SK-N-SH treated with all-trans-retinoic acid at 6 μM for 48 hours (cell line): Measurements from ENCODE around the gene ZNF783.

Experiments
- ATAC-seq: fragments of 200-7000 bp; cut with Tn5 transposase; 3 replicates; pipeline ENCODE4 v1.9.1; 2020; ENCODE audit warnings: mild to moderate bottlenecking, moderate library complexity
- ARNTL ChIP-seq: fragments of 450-650 bp; formaldehyde crosslinking; IDR thresholded peaks from 2 replicates; pipeline ENCODE4 v1.5.0; 2020; ENCODE audit warnings: low read depth, mild to moderate bottlenecking, moderate library complexity, borderline replicate concordance
- BACH2 ChIP-seq: fragments of 250-450 bp; sonication (Bioruptor Pico); IDR thresholded peaks from 2 replicates; pipeline ENCODE4 v1.9.0; 2021; ENCODE audit warnings: mild to moderate bottlenecking, borderline replicate concordance
- CSDC2 ChIP-seq: fragments of 250-450 bp; sonication (Bioruptor Pico); IDR thresholded peaks from 2 replicates; pipeline ENCODE4 v1.5.0; 2020; ENCODE audit warnings: mild to moderate bottlenecking, moderate library complexity
- ESRRG ChIP-seq: fragments of 250-450 bp; sonication (Bioruptor Pico); IDR thresholded peaks from 2 replicates; pipeline ENCODE4 v1.6.1; 2021; ENCODE audit warnings: mild to moderate bottlenecking
- GLIS3 ChIP-seq: fragments of 250-450 bp; sonication (Bioruptor Pico); IDR thresholded peaks from 2 replicates; pipeline ENCODE4 v1.5.0; 2020; ENCODE audit warnings: mild to moderate bottlenecking, moderate library complexity
- ISL1 ChIP-seq: fragments of 250-450 bp; sonication (Bioruptor Pico); IDR thresholded peaks from 2 replicates; pipeline ENCODE4 v2.1.2; 2022; ENCODE audit warnings: mild to moderate bottlenecking, moderate library complexity
- OSR1 ChIP-seq: fragments of 250-450 bp; sonication (Bioruptor Pico); IDR thresholded peaks from 2 replicates; pipeline ENCODE4 v1.8.0; 2022; ENCODE audit warnings: moderate library complexity, mild to moderate bottlenecking, inconsistent platforms
- PPARA ChIP-seq: fragments of 250-450 bp; sonication (Bioruptor Pico); IDR thresholded peaks from 2 replicates; pipeline ENCODE4 v1.5.0; 2020; ENCODE audit warnings: mild to moderate bottlenecking, borderline replicate concordance
- RARB ChIP-seq: fragments of 250-450 bp; sonication (Bioruptor Pico); IDR thresholded peaks from 2 replicates; pipeline ENCODE4 v1.8.0; 2021; ENCODE audit warnings: mild to moderate bottlenecking, moderate library complexity
- SNAI2 ChIP-seq: fragments of 250-450 bp; sonication (Bioruptor Pico); IDR thresholded peaks from 2 replicates; pipeline ENCODE4 v1.5.0; 2020; ENCODE audit warnings: mild to moderate bottlenecking, moderate library complexity
- TCF4 ChIP-seq: fragments of 250-450 bp; sonication (Bioruptor Pico); IDR thresholded peaks from 2 replicates; pipeline ENCODE4 v1.8.0; 2021; ENCODE audit warnings: mild to moderate bottlenecking, moderate library complexity, borderline replicate concordance
- TOX ChIP-seq: fragments of 250-450 bp; sonication (Bioruptor Pico); IDR thresholded peaks from 2 replicates; pipeline ENCODE4 v1.8.0; 2021; ENCODE audit warnings: mild to moderate bottlenecking, moderate library complexity, borderline replicate concordance
- ZC3H10 ChIP-seq: fragments of 250-450 bp; sonication (Bioruptor Pico); IDR thresholded peaks from 2 replicates; pipeline ENCODE4 v1.5.1; 2021; ENCODE audit warnings: mild to moderate bottlenecking, moderate library complexity
- ZFP3 ChIP-seq: fragments of 250-450 bp; sonication (Bioruptor Pico); IDR thresholded peaks from 2 replicates; pipeline ENCODE4 v1.5.0; 2020; ENCODE audit warnings: mild to moderate bottlenecking, moderate library complexity
- ZFP30 ChIP-seq: fragments of 450-650 bp; formaldehyde crosslinking; IDR thresholded peaks from 2 replicates; pipeline ENCODE4 v1.5.0; 2022; ENCODE audit warnings: mild to moderate bottlenecking, moderate library complexity
- ZNF565 ChIP-seq: fragments of 450-650 bp; formaldehyde crosslinking; conservative IDR thresholded peaks from 2 replicates; pipeline ENCODE4 v1.5.0; 2020; ENCODE audit warnings: low read depth, mild to moderate bottlenecking, moderate library complexity
- ZNF70 ChIP-seq: fragments of 450-650 bp; formaldehyde crosslinking; IDR thresholded peaks from 2 replicates; pipeline ENCODE4 v1.5.0; 2020; ENCODE audit warnings: mild to moderate bottlenecking, moderate library complexity
- TF ChIP-seq, protein P1 (sequence below): fragments of 250-450 bp; sonication (Bioruptor Pico); IDR thresholded peaks from 2 replicates; pipeline ENCODE4 v1.5.0; 2020; ENCODE audit warnings: mild to moderate bottlenecking, moderate library complexity
- TF ChIP-seq, protein P2 (sequence below): fragments of 250-450 bp; sonication (Bioruptor Pico); IDR thresholded peaks from 2 replicates; pipeline ENCODE4 v1.8.0; 2021; ENCODE audit warnings: low read depth, mild to moderate bottlenecking, moderate library complexity, borderline replicate concordance
- TF ChIP-seq, protein P3 (sequence below): fragments of 250-450 bp; sonication (Bioruptor Pico); IDR thresholded peaks from 2 replicates; pipeline ENCODE4 v1.5.1; 2021; ENCODE audit warnings: mild to moderate bottlenecking, moderate library complexity
- TF ChIP-seq, protein P4 (sequence below): fragments of 250-450 bp; sonication (Bioruptor Pico); IDR thresholded peaks from 2 replicates; pipeline ENCODE4 v1.8.0; 2020; ENCODE audit warnings: mild to moderate bottlenecking, moderate library complexity, borderline replicate concordance

Gene ZNF783

DNA sequence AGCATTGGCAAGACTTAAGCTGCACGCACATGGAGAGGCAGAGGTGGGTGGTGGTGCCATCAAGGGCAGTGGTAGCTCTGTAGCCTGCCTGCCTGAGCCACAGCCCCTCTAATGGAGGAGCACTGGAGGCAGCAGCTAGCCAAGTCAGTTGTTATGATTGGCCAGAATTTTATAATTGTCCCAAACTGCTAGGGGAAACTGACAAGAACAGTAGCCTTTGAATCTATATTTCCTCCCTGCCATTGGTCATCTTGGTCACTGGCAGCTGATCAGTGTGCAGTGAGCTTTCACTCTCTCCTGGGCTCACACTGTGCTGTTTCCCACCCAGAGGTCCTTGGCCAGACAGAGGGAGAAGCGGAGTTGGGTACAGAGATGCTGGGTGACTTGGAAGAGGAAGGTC, 9.6 kb upstream of the ZNF783 start:
- TF ChIP-seq, protein P1, sequence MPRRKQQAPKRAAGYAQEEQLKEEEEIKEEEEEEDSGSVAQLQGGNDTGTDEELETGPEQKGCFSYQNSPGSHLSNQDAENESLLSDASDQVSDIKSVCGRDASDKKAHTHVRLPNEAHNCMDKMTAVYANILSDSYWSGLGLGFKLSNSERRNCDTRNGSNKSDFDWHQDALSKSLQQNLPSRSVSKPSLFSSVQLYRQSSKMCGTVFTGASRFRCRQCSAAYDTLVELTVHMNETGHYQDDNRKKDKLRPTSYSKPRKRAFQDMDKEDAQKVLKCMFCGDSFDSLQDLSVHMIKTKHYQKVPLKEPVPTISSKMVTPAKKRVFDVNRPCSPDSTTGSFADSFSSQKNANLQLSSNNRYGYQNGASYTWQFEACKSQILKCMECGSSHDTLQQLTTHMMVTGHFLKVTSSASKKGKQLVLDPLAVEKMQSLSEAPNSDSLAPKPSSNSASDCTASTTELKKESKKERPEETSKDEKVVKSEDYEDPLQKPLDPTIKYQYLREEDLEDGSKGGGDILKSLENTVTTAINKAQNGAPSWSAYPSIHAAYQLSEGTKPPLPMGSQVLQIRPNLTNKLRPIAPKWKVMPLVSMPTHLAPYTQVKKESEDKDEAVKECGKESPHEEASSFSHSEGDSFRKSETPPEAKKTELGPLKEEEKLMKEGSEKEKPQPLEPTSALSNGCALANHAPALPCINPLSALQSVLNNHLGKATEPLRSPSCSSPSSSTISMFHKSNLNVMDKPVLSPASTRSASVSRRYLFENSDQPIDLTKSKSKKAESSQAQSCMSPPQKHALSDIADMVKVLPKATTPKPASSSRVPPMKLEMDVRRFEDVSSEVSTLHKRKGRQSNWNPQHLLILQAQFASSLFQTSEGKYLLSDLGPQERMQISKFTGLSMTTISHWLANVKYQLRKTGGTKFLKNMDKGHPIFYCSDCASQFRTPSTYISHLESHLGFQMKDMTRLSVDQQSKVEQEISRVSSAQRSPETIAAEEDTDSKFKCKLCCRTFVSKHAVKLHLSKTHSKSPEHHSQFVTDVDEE = no peak
- TF ChIP-seq SNAI2 (CRISPR knock-in tag) = no peak
- no peak for TF ChIP-seq OSR1
- TF ChIP-seq ESRRG = no peak
- no peak for TF ChIP-seq GLIS3 (CRISPR knock-in tag)
- TF ChIP-seq, protein P2, sequence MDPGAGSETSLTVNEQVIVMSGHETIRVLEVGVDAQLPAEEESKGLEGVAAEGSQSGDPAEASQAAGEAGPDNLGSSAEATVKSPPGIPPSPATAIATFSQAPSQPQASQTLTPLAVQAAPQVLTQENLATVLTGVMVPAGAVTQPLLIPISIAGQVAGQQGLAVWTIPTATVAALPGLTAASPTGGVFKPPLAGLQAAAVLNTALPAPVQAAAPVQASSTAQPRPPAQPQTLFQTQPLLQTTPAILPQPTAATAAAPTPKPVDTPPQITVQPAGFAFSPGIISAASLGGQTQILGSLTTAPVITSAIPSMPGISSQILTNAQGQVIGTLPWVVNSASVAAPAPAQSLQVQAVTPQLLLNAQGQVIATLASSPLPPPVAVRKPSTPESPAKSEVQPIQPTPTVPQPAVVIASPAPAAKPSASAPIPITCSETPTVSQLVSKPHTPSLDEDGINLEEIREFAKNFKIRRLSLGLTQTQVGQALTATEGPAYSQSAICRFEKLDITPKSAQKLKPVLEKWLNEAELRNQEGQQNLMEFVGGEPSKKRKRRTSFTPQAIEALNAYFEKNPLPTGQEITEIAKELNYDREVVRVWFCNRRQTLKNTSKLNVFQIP = no peak
- TF ChIP-seq, protein P3, sequence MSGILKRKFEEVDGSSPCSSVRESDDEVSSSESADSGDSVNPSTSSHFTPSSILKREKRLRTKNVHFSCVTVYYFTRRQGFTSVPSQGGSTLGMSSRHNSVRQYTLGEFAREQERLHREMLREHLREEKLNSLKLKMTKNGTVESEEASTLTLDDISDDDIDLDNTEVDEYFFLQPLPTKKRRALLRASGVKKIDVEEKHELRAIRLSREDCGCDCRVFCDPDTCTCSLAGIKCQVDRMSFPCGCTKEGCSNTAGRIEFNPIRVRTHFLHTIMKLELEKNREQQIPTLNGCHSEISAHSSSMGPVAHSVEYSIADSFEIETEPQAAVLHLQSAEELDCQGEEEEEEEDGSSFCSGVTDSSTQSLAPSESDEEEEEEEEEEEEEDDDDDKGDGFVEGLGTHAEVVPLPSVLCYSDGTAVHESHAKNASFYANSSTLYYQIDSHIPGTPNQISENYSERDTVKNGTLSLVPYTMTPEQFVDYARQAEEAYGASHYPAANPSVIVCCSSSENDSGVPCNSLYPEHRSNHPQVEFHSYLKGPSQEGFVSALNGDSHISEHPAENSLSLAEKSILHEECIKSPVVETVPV = no peak
- no peak for TF ChIP-seq ZNF70 (CRISPR knock-in tag)
- no peak for TF ChIP-seq ISL1 (CRISPR knock-in tag)
- TF ChIP-seq ZNF565 (CRISPR knock-in tag) = no peak
- no peak for TF ChIP-seq ARNTL (CRISPR knock-in tag)
- no peak for TF ChIP-seq ZFP30 (CRISPR knock-in tag)
- no peak for TF ChIP-seq CSDC2
- ATAC-seq = no peak

DNA sequence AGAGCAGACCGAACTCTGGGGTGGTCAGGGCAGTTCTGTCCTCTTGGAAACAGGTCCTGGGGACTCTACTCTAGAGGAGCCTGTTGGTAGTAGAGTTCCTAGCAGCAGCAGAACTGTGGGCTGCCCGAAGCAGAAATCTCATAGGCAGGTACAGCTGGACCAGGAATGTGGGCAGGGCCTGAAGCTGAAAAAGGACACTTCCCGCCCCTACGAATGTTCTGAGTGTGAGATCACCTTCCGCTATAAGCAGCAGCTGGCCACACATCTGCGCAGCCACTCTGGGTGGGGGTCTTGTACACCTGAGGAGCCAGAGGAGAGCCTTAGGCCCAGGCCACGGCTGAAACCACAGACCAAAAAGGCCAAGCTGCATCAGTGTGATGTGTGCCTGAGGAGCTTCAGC, 8.3 kb upstream of the ZNF783 start:
- TF ChIP-seq CSDC2 (no peak), ZFP30 (CRISPR knock-in tag) (no peak), ISL1 (CRISPR knock-in tag) (no peak), SNAI2 (CRISPR knock-in tag) (no peak), TCF4 (CRISPR knock-in tag) (no peak), ZFP3 (no peak), BACH2 (CRISPR knock-in tag) (no peak)
- TF ChIP-seq, protein P4, sequence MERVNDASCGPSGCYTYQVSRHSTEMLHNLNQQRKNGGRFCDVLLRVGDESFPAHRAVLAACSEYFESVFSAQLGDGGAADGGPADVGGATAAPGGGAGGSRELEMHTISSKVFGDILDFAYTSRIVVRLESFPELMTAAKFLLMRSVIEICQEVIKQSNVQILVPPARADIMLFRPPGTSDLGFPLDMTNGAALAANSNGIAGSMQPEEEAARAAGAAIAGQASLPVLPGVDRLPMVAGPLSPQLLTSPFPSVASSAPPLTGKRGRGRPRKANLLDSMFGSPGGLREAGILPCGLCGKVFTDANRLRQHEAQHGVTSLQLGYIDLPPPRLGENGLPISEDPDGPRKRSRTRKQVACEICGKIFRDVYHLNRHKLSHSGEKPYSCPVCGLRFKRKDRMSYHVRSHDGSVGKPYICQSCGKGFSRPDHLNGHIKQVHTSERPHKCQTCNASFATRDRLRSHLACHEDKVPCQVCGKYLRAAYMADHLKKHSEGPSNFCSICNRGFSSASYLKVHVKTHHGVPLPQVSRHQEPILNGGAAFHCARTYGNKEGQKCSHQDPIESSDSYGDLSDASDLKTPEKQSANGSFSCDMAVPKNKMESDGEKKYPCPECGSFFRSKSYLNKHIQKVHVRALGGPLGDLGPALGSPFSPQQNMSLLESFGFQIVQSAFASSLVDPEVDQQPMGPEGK (CRISPR knock-in tag) = no peak
- no peak for ATAC-seq

DNA sequence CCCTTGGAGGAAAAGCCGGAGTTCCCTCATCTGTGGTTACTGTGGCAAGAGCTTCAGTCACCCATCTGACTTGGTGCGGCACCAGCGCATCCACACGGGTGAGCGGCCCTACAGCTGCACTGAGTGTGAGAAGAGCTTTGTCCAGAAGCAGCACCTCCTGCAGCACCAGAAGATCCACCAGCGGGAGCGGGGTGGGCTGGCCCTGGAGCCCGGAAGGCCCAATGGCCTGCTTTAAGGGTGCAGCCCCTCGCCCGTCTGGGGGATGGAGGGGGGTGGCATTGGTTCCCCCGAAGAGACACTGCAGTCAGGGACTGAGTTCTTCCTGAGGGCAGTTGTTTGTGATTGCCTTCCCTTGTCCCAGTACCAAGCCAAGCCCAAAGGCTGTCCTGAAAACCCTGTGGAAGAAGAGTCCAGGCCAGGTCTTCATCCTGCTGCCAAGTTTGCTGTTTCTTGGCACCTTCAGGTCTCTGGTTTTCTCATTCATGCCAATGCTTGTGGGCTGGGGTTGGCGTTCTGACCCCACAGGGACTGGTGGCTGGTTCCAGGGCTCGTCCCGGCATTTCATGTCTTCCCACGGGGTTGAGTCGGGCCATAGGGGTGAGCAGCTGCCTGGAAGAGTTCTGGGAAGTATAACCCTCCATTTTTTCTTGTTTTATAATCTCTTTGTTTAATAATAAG, 7.7 kb upstream of the ZNF783 start:
- TF ChIP-seq ZNF565 (CRISPR knock-in tag) = no peak
- TF ChIP-seq, protein P4 (CRISPR knock-in tag) = no peak
- TF ChIP-seq ZC3H10 (CRISPR knock-in tag) = no peak
- TF ChIP-seq, protein P1 = no peak
- TF ChIP-seq RARB (CRISPR knock-in tag) = no peak
- no peak for TF ChIP-seq ZFP3
- TF ChIP-seq TCF4 (CRISPR knock-in tag) = no peak
- no peak for TF ChIP-seq TOX (CRISPR knock-in tag)
- TF ChIP-seq CSDC2 = no peak
- TF ChIP-seq ZFP30 (CRISPR knock-in tag) = no peak
- TF ChIP-seq PPARA (CRISPR knock-in tag) = no peak
- no peak for ATAC-seq
